ENCODE data around the gene ZFHX2. TPM values are rescaled to one million over a fixed set of nuclear protein-coding genes. Genes with fewer than 3 reads are reported as not detected.

ZFHX2 gene
- total and polyA plus RNA-seq, 5 experiments from 2014 or later = 0.02 to 1.0 (median 0.23) TPM

DNA sequence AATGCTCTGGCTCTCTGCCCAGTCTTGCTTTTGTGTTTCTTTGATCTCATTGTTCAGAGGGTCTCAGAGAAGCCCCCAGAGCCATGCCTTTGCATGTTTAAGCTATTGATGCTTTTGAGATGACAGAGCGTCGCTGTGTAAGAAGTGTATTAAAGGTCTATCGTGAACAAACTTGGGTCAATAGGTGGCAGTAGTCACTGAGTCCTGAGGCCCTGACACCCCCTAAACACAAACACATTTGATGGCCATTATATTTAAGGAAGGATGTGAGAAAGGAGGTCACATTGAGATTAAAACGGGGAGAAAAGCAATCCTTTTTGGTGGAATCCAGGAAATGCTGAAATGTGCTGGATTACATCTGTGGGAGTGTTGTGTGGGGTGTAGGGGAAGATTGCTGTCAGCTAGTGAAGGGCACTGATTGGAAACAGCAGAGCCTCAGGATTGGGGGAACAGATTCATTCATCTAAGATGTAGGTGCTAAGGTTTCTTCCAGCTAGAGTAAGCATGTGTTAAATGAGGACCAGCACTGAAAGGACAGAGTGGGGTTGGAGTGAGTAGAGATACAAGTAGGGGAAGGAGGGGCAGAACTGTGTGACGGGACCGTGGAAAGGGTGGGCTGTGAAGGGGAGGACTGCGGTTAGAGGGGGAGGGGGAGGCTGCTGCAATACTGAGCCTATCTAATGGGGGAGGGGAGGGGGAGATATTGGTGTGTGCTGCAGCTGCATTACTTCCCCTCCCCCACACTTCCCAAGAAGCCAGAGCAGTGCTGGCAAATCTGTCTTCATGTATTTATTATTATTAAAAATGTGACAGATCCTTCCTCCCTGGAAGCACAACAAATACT, 69.4 kb downstream of the ZFHX2 start:
- POLR2A ChIA-PET = no interaction called here
- Mint-ChIP-seq H3K27me3 (no peaks in the 10 kb centered on the region), H3K4me1 (peaks cover 7 to 20% (median 12%) of the 10 kb centered on the region in 4 donors), H3K4me3 (no peak overlapping the region), H3K27ac (peak overlapping the region in 1 of 10 donors; percentile 34), H3K9me3 (no peaks in the 10 kb centered on the region), H3K36me3 (peaks cover 5 to 71% (median 15%) of the 10 kb centered on the region in 3 donors)
- no peak for ATAC-seq
- DNase-seq = no peak

- no peak for DNase-seq
- POLR2A ChIA-PET = no interaction called here
- H3K4me1 Mint-ChIP-seq = peaks cover 7 to 24% (median 14%) of the 10 kb centered on the region in 4 donors
- no peak for ATAC-seq
- no peaks in the 10 kb centered on the region for H3K9me3 Mint-ChIP-seq
- H3K36me3 Mint-ChIP-seq = peaks cover 10 to 73% (median 18%) of the 10 kb centered on the region in 3 donors
- H3K27me3 Mint-ChIP-seq = no peaks in the 10 kb centered on the region
- no peak overlapping the region for H3K4me3 Mint-ChIP-seq
- H3K27ac Mint-ChIP-seq = no peak overlapping the region
Observed at GRCh38 chr14:23481362-23481970, 70.1 kb downstream of the ZFHX2 start.

DNA sequence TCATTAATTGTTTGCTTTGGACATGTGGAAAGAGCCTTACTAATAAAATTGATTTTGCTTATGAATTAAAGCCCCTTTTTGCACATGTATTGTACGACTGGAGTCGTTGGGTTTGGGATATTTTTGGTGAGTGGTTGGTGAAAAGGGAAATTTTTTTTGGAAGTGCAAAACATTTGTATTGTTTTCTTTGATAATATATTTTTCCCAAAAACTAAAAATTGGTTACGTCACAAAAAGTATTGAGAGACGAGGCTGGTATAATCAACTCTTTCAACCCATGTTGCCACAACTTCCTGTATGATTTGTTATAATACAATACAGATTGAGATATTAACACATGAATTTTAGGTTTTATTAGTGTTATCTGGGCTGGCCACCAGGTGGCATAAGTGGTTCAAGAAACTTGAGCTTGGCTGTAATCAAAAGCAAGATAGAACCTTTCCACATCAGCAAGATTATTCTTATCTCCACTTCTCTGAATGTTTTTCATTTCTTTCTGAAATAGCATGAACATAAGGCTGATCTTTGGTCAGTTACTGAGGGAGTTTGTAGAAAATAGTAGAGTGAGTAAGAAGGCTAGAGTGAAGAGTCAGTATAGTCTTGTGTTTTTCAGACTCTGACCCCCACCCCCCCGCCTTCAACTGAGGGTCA, 73.3 kb downstream of the ZFHX2 start:
- H3K4me1 Mint-ChIP-seq = peaks cover 7 to 24% (median 13%) of the 10 kb centered on the region in 4 donors
- peaks cover 15 to 87% (median 23%) of the 10 kb centered on the region in 3 donors for H3K36me3 Mint-ChIP-seq
- no peaks in the 10 kb centered on the region for H3K27me3 Mint-ChIP-seq
- no peaks in the 10 kb centered on the region for H3K9me3 Mint-ChIP-seq
- POLR2A ChIA-PET = interaction anchor here (0.6 to 1.8 kb wide), 2 partner anchors 9 to 79 kb away, joined by 3 to 10 read pairs; partner anchors contain the start of gene NGDN
- peak; percentile 38 to 80 (median 66) for DNase-seq
- ATAC-seq = peak; percentile 76 to 78
- H3K27ac Mint-ChIP-seq = peak overlapping the region in 6 of 10 donors; percentile 1 to 83 (median 46)
- no peak overlapping the region for H3K4me3 Mint-ChIP-seq

- Mint-ChIP-seq H3K4me3 (peak overlapping the region in 4 of 10 donors; percentile 44 to 85 (median 64)), H3K4me1 (peaks cover 2 to 13% (median 8%) of the 10 kb centered on the region in 4 donors), H3K27me3 (no peaks in the 10 kb centered on the region), H3K9me3 (no peaks in the 10 kb centered on the region), H3K36me3 (peaks cover 5 to 54% (median 12%) of the 10 kb centered on the region in 3 donors), H3K27ac (peak overlapping the region in 5 of 10 donors; percentile 16 to 80 (median 50))
- POLR2A ChIA-PET = interaction anchor here (1.0 kb wide), 2 partner anchors 150 to 168 kb away, joined by 3 read pairs; partner anchors contain the start of genes PABPN1 and PPP1R3E
- ATAC-seq (no peak), DNase-seq (no peak)
Observed at GRCh38 chr14:23470947-23471346, 80.6 kb downstream of the ZFHX2 start.

Other genes with a start within 250 kb of the ZFHX2 start
- gene PPP1R3E, start 248.9 kb downstream of the ZFHX2 start, total RNA-seq = 100 to 1,000 TPM; 113 to 119 TPM
- 1 to 10 TPM; 2.6 to 3.1 (median 3.1) TPM for gene PPP1R3E, start 248.9 kb downstream of the ZFHX2 start, polyA plus RNA-seq
- gene BCL2L2, start 244.9 kb downstream of the ZFHX2 start, total RNA-seq = 1 to 10 TPM; 3.8 to 4.2 TPM
- gene BCL2L2, start 244.9 kb downstream of the ZFHX2 start, polyA plus RNA-seq = not detected
- gene PABPN1, start 230.3 kb downstream of the ZFHX2 start, total RNA-seq = 100 to 1,000 TPM; 214 to 218 TPM
- 10 to 100 TPM; 84.3 to 96.9 (median 88.5) TPM for gene PABPN1, start 230.3 kb downstream of the ZFHX2 start, polyA plus RNA-seq
- gene SLC22A17, start 198.9 kb downstream of the ZFHX2 start, total RNA-seq = 10 to 100 TPM; 20.8 to 22.6 TPM
- 1 to 10 TPM; 3.9 to 9.6 (median 5.5) TPM for gene SLC22A17, start 198.9 kb downstream of the ZFHX2 start, polyA plus RNA-seq
- gene EFS, start 186.6 kb downstream of the ZFHX2 start, total RNA-seq = not detected
- gene EFS, start 186.6 kb downstream of the ZFHX2 start, polyA plus RNA-seq = not detected
- gene IL25, start 179.0 kb downstream of the ZFHX2 start, total RNA-seq = not detected
- gene IL25, start 179.0 kb downstream of the ZFHX2 start, polyA plus RNA-seq = not detected
- not detected for gene CMTM5, start 174.7 kb downstream of the ZFHX2 start, total RNA-seq
- gene CMTM5, start 174.7 kb downstream of the ZFHX2 start, polyA plus RNA-seq = not detected
- not detected for gene MYH6, start 143.5 kb downstream of the ZFHX2 start, total RNA-seq
- not detected for gene MYH6, start 143.5 kb downstream of the ZFHX2 start, polyA plus RNA-seq
- gene MYH7, start 116.1 kb downstream of the ZFHX2 start, total RNA-seq = not detected
- gene MYH7, start 116.1 kb downstream of the ZFHX2 start, polyA plus RNA-seq = not detected
- gene NGDN, start 82.1 kb downstream of the ZFHX2 start, total RNA-seq = 10 to 100 TPM; 83.7 to 86.6 TPM
- 10 to 100 TPM; 64.0 to 84.8 (median 68.4) TPM for gene NGDN, start 82.1 kb downstream of the ZFHX2 start, polyA plus RNA-seq
- gene THTPA, start 4.5 kb upstream of the ZFHX2 start, total RNA-seq = 10 to 100 TPM; 28.5 to 29.4 TPM
- gene THTPA, start 4.5 kb upstream of the ZFHX2 start, polyA plus RNA-seq = 10 to 100 TPM; 14.9 to 15.6 (median 14.9) TPM
- gene AP1G2, start 16.0 kb upstream of the ZFHX2 start, total RNA-seq = 100 to 1,000 TPM; 483 to 529 TPM
- gene AP1G2, start 16.0 kb upstream of the ZFHX2 start, polyA plus RNA-seq = 10 to 100 TPM; 67.8 to 91.4 (median 68.4) TPM
- not detected for gene JPH4, start 27.0 kb upstream of the ZFHX2 start, total RNA-seq
- under 1 TPM in 2 of 3 donors, not detected in 1; 0.07 to 0.29 TPM for gene JPH4, start 27.0 kb upstream of the ZFHX2 start, polyA plus RNA-seq
- gene DHRS2, start 84.6 kb upstream of the ZFHX2 start, total RNA-seq = not detected
- not detected for gene DHRS2, start 84.6 kb upstream of the ZFHX2 start, polyA plus RNA-seq